Testis (tissue), 3 donors: ENCODE results near the gene CHN2. TPM values are rescaled to one million over a fixed set of nuclear protein-coding genes. Genes with fewer than 3 reads are reported as not detected.

Source experiments
- DNase-seq: peaks from one replicate; pipeline ENCODE4 v3.0.0-alpha.2; 2019
- H3K27ac ChIP-seq, 2 donors: fragments of 200-600 bp; sonication (generic); one replicate each; pipeline ENCODE4 v1.5.1; 2019
- H3K27me3 ChIP-seq: fragments of 200-600 bp; sonication (generic); one replicate; pipeline ENCODE4 v1.5.1; 2019
- H3K36me3 ChIP-seq: fragments of 200-600 bp; sonication (generic); one replicate; pipeline ENCODE4 v1.5.1; 2017; ENCODE audit warnings: low read depth; ENCODE audit errors: missing control alignments
- H3K4me1 ChIP-seq: fragments of 200-600 bp; sonication (generic); one replicate; pipeline ENCODE4 v1.5.1; 2019
- H3K4me3 ChIP-seq, 2 donors: fragments of 200-600 bp; sonication (generic); one replicate each; pipeline ENCODE4 v1.5.1; 2017 to 2019
- H3K9me3 ChIP-seq: fragments of 200-600 bp; sonication (generic); one replicate; pipeline ENCODE4 v1.5.1; 2017
- CTCF ChIP-seq, 3 experiments: fragments of 450-650 bp in 2 of 3; fragments of 200-600 bp in 1 of 3; sonication (generic) in 1 of 3; IDR thresholded peaks; one replicate each; pipeline ENCODE4 v1.5.1; 2016 to 2019; ENCODE audit warnings: antibody characterized with exemption in 3 of 3, mild to moderate bottlenecking in 2 of 3, moderate library complexity in 1 of 3
- POLR2A ChIP-seq: fragments of 450-650 bp; IDR thresholded peaks from one replicate; pipeline ENCODE4 v1.6.1; 2017; ENCODE audit warnings: antibody characterized with exemption, mild to moderate bottlenecking, moderate library complexity
- WGBS, 2 donors: methylation state at CpG; one replicate each; pipeline ENCODE4 v1.1.5; 2018; 5-methylcytosine and 5-hydroxymethylcytosine counted together
- intact Hi-C: fragments of 100-400 bp; cut with DNase I; formaldehyde crosslinking; loops from one replicate; pipeline ENCODE4 v1.15.1; 2023; ENCODE audit warnings: low total_unique reads
- polyA plus RNA-seq: library from polyadenylated mRNA; stranded (reverse); fragments of 350-450 nt; fragmentation: Illumina TruSeq; extraction: RNeasy Lipid Tissue Mini Kit (QIAGEN cat#74804); gene quantifications from one replicate; pipeline ENCODE4 v1.2.3, GENCODE V29; 2014; ENCODE audit warnings: low read depth, low replicate concordance; ENCODE audit not compliant: insufficient read depth
- total RNA-seq, 2 donors: library from RNA; depleted of rRNA; stranded (reverse); fragments of >200 nt; gene quantifications; one replicate each; pipeline ENCODE4 v1.2.3, GENCODE V29; 2016

Gene CHN2
- total and polyA plus RNA-seq, 3 donors from 2014 or later = 8.6 to 27.4 (median 15.1) TPM

- no peak overlapping the region for H3K27ac ChIP-seq
- intact Hi-C loops = no loop called here
- H3K4me1 ChIP-seq = peaks cover 5% of the 10 kb centered on the region
- no peaks in the 10 kb centered on the region for H3K36me3 ChIP-seq
- H3K4me3 ChIP-seq = no peak overlapping the region
- WGBS, 2 donors = 85 to 87% methylated on average over 8 of the region's 8 CpGs
- TF ChIP-seq POLR2A (no peak), CTCF (IDR thresholded peaks at IDR 0.05) (no peak)
- H3K27me3 ChIP-seq = no peaks in the 10 kb centered on the region
- DNase-seq = no peak
- H3K9me3 ChIP-seq = no peaks in the 10 kb centered on the region
Measured at GRCh38 chr7:29192811-29193210, 1.8 kb upstream of the CHN2 start.

GRCh38 chr7:29193316-29194205 is 1.0 kb upstream of the CHN2 start:
- Histone ChIP-seq H3K27ac (peak overlapping the region in 1 of 2 donors; percentile 53), H3K9me3 (no peaks in the 10 kb centered on the region), H3K4me3 (peak overlapping the region; percentile 56 to 78), H3K4me1 (peaks cover 5% of the 10 kb centered on the region), H3K36me3 (no peaks in the 10 kb centered on the region), H3K27me3 (no peaks in the 10 kb centered on the region)
- intact Hi-C loops = no loop called here
- no peak for DNase-seq
- 29 to 38% methylated on average over 17 to 26 of the region's 26 CpGs for WGBS, 2 donors
- TF ChIP-seq CTCF (IDR thresholded peaks at IDR 0.05) (no peak), POLR2A (no peak)

DNA sequence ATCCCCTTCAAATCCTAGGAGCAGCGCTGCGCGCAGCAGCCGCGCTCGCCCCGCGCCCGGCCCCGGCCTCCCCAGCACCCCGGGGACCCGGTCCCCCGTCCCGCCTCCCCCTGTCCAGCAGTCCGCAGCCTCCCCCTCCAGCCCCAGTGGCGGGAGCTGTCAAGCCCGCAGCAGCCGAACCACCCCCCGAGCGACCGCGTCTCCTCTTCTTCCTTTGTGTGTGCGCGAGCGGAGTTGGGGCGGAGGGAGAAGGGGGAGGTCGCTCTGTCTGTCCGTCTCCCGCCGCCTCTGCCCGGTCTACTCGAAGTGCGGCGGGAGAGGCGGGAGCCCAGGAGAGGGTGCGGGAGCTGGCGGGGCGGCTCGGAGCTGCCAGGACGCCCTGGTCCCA is 375 bp upstream of the CHN2 start:
- Histone ChIP-seq H3K27me3 (no peaks in the 10 kb centered on the region), H3K36me3 (no peaks in the 10 kb centered on the region), H3K4me3 (peak overlapping the region; percentile 56 to 78), H3K4me1 (peaks cover 5% of the 10 kb centered on the region), H3K27ac (peak overlapping the region in 1 of 2 donors; percentile 53), H3K9me3 (no peaks in the 10 kb centered on the region)
- TF ChIP-seq POLR2A (no peak), CTCF (IDR thresholded peaks at IDR 0.05) (no peak)
- intact Hi-C loops = no loop called here
- DNase-seq = peak; percentile 37
- 3% methylated on average over 25 of the region's 40 CpGs; no CpG with 5 or more reads in 1 of the 2 donors for WGBS, 2 donors

DNA sequence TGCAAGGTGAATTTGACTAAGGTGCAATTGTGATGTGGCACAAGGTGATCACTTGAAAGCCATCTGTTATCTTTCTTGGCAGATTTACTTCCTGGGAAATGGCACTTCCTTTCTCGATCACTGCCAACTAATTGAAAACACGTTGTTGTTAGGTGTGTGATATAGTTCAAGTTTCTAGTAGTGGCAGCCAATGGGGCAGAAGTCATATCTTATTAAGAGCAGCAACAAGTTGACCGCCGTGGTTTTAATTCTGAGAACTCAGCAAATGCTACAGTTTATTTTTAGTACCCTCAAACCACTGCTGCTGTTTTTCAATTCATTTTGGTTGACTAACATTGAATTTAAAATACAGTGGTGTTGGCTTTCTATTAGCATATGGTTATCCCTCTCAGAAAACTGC is 1.6 kb downstream of the CHN2 start:
- no peak for DNase-seq
- Histone ChIP-seq H3K27me3 (no peaks in the 10 kb centered on the region), H3K36me3 (no peaks in the 10 kb centered on the region), H3K9me3 (no peaks in the 10 kb centered on the region), H3K4me1 (peaks cover 5% of the 10 kb centered on the region), H3K27ac (no peak overlapping the region), H3K4me3 (no peak overlapping the region)
- WGBS, 2 donors = 42 to 65% methylated on average over 4 of the region's 4 CpGs
- TF ChIP-seq CTCF (IDR thresholded peaks at IDR 0.05) (no peak), POLR2A (no peak)
- intact Hi-C loops = no loop called here
